ENCODE data around the gene MYH4. TPM values are rescaled to one million over a fixed set of nuclear protein-coding genes. Genes with fewer than 3 reads are reported as not detected.

The MYH4 gene
- total and polyA plus RNA-seq, 8 donors: not detected

DNA sequence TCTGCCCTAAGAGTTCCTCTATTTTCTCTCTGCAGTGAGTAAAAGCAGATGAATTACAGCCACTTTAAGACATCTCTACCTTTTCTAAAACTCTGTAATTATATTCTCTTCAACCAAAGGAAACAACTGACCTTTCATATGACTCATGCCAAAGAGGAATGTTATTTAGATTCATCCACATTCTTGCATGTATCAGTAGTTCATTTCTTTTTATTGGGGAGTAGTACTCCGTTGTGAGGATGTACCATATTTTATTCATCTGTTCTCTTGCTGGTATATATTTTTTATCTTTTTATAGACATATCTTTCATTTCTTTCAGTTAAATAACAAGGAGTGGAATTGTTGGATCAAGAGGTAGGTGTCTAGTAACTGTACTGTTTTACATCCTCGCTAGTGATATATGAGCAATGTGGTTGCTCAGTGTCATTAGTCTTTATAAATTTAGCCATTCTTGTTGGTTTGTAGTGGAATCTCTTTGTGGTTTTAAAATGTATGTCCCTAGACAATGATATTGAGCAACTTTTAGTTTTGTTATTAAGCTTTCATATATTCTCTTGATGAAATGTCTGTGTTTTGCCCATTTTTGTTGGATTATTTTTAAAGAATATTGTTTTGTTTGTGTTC is 39.8 kb downstream of the MYH4 start:
- Histone ChIP-seq H3K9me3 (no peaks in the 10 kb centered on the region), H3K27ac (no peak overlapping the region), H3K4me1 (no peaks in the 10 kb centered on the region), H3K27me3 (no peaks in the 10 kb centered on the region), H3K4me3 (no peak overlapping the region), H3K36me3 (no peaks in the 10 kb centered on the region)
- intact Hi-C loops (cut with DNase I): no loop called here
- DNase-seq (no peak), FAIRE-seq (no peak), ATAC-seq (no peak)
- WGBS, 2 donors: 57 to 71% methylated on average over 2 of the region's 2 CpGs
- TF ChIP-seq, protein P1, sequence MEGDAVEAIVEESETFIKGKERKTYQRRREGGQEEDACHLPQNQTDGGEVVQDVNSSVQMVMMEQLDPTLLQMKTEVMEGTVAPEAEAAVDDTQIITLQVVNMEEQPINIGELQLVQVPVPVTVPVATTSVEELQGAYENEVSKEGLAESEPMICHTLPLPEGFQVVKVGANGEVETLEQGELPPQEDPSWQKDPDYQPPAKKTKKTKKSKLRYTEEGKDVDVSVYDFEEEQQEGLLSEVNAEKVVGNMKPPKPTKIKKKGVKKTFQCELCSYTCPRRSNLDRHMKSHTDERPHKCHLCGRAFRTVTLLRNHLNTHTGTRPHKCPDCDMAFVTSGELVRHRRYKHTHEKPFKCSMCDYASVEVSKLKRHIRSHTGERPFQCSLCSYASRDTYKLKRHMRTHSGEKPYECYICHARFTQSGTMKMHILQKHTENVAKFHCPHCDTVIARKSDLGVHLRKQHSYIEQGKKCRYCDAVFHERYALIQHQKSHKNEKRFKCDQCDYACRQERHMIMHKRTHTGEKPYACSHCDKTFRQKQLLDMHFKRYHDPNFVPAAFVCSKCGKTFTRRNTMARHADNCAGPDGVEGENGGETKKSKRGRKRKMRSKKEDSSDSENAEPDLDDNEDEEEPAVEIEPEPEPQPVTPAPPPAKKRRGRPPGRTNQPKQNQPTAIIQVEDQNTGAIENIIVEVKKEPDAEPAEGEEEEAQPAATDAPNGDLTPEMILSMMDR (IDR thresholded peaks at IDR 0.05): no peak

DNA sequence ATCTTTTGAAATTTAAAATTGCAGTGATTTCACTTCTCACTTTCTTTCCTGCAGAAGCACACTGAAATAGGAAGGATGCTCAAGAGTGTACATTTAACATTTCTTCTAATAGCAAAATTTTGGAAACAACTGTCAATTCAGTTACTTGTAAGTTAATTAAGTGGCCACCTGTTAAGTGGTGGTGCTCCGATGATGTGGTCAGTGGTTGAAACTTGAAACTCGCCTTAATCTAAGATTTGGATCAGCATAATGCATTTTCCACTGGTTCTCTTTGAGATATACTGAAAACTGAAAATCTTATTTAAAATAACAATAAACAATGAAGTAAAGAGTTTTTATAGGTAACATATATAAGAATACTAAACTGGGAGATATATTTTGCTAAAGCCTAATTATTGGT is 40.6 kb downstream of the MYH4 start:
- H3K4me1 ChIP-seq: no peaks in the 10 kb centered on the region
- WGBS, 2 donors: 57 to 69% methylated on average over 2 of the region's 2 CpGs
- intact Hi-C loops (cut with DNase I): no loop called here
- no peak for ATAC-seq
- FAIRE-seq: no peak
- H3K9me3 ChIP-seq: no peaks in the 10 kb centered on the region
- TF ChIP-seq, protein P1 (IDR thresholded peaks at IDR 0.05): no peak
- no peak overlapping the region for H3K27ac ChIP-seq
- H3K4me3 ChIP-seq: no peak overlapping the region
- DNase-seq: no peak
- H3K36me3 ChIP-seq: no peaks in the 10 kb centered on the region
- H3K27me3 ChIP-seq: no peaks in the 10 kb centered on the region

DNA sequence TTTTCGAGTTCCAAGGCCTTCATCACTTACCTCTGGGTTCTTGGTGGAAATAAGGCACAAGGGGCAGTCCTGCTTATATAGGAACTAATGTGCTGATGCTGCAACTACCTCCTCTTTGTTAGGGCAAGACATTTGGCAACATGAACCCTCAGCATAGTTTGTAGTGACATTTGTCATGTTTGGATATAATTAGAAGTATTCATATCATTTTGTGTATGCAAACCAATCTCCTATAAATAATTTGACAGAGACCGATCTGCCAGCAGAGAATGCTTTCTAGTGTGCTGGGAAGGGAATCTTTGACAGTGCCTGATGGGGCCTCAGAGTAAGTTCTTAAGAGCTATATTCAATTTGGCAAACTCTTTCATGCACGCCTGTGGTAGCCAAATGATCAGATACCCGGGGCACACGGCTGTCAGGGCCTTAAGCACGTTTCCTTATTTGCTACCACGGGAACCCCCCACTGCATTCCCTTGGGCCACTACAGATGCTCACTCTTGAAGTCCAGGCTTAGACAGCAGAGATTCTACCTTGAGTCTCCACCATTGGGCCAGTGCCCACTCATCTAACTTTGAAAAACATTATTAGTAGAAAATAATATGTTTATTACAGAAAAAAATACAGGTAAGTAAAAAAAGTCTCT is 47.3 kb downstream of the MYH4 start, which contains the start of gene MYH8:
TSS of gene MYH8 (minus strand) at position 51 of the 643 bp plus-strand sequence. CDS start 1,723 bp downstream, outside the sequence.
- Histone ChIP-seq H3K4me1 (no peaks in the 10 kb centered on the region), H3K36me3 (no peaks in the 10 kb centered on the region), H3K27ac (no peak within 1 kb of the TSS), H3K9me3 (no peaks in the 10 kb centered on the region), H3K27me3 (no peaks in the 10 kb centered on the region), H3K4me3 (no peak within 1 kb of the TSS)
- no peak for FAIRE-seq
- DNase-seq: no peak
- intact Hi-C loops (cut with DNase I): no loop called here
- TF ChIP-seq, protein P1 (IDR thresholded peaks at IDR 0.05): no peak
- 64 to 75% methylated on average over 7 of the region's 7 CpGs for WGBS, 2 donors
- no peak for ATAC-seq

DNA sequence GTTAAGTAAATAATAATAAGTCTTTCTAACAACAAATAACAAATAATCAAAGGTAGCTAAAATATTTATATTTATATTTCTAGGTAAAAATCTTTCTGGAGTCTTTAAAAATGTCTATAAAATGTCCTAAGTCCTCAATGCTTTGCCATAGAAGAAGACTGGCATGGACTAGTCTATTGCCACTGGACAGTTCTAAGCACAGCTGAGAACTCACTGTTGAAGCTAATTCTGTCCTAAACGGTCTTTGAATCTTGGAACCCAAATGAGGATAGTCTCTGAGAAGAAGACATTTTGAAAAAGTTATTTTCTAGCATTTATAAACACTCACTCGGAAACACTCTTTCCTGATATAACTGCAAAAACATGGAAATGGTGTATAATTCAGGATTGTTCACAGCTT is 48.1 kb downstream of the MYH4 start:
- intact Hi-C loops (cut with DNase I): no loop called here
- Histone ChIP-seq H3K27ac (no peak overlapping the region), H3K4me1 (no peaks in the 10 kb centered on the region), H3K27me3 (no peaks in the 10 kb centered on the region), H3K4me3 (no peak overlapping the region), H3K9me3 (no peaks in the 10 kb centered on the region), H3K36me3 (no peaks in the 10 kb centered on the region)
- FAIRE-seq: no peak
- 50 to 55% methylated on average over 2 of the region's 2 CpGs for WGBS, 2 donors
- no peak for DNase-seq
- TF ChIP-seq, protein P1 (IDR thresholded peaks at IDR 0.05): no peak
- ATAC-seq: no peak

DNA sequence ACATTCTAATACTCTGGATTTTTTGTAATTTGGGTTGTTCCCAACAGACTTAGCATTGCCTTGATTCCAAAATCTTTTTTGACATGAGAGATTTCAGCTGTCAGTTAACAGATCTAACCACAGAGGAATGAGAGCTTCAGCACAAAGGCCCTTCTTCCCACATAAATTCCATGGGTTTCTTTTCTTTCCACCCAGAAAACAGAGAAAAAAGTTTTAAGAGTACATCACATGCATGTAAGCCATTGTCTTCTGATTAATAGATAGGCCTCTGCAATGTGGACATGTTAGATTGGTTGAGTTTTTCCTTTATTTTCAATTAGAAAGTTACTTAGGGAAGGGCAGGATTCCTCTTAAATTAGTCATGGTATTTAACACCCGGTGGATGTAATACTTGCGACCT is 48.5 kb downstream of the MYH4 start:
- Histone ChIP-seq H3K36me3 (no peaks in the 10 kb centered on the region), H3K4me3 (no peak overlapping the region), H3K27me3 (no peaks in the 10 kb centered on the region), H3K27ac (no peak overlapping the region), H3K9me3 (no peaks in the 10 kb centered on the region), H3K4me1 (no peaks in the 10 kb centered on the region)
- intact Hi-C loops (cut with DNase I): no loop called here
- FAIRE-seq (no peak), ATAC-seq (no peak), DNase-seq (no peak)
- 62 to 68% methylated on average over 2 of the region's 2 CpGs for WGBS, 2 donors
- TF ChIP-seq, protein P1 (IDR thresholded peaks at IDR 0.05): no peak
